Nephron progenitor cell (in vitro differentiated cells): ENCODE data around the gene PCDHA5.
"Not testable (repeated sequence)": the region's sequence is repeated elsewhere in the genome, so short reads cannot be mapped to it uniquely, and the experiment has no call there.

Source experiments
- DNase-seq: peaks from one replicate; pipeline ENCODE4 v3.0.0; 2021
- H3K27ac Mint-ChIP-seq: 2 replicates; pipeline ENCODE4 v1.8.0; 2021; ENCODE audit warnings: mild to moderate bottlenecking, moderate library complexity, mixed read lengths
- H3K27me3 Mint-ChIP-seq: 2 replicates; pipeline ENCODE4 v1.8.0; 2021; ENCODE audit warnings: mild to moderate bottlenecking, low read depth, mixed read lengths; ENCODE audit not compliant: poor library complexity
- H3K36me3 Mint-ChIP-seq: 2 replicates; pipeline ENCODE4 v1.8.0; 2021; ENCODE audit warnings: low read depth, mixed read lengths
- H3K4me1 Mint-ChIP-seq: 2 replicates; pipeline ENCODE4 v1.8.0; 2021; ENCODE audit warnings: mixed read lengths
- H3K4me3 Mint-ChIP-seq: 2 replicates; pipeline ENCODE4 v1.8.0; 2021; ENCODE audit warnings: mild to moderate bottlenecking, moderate library complexity, mixed read lengths
- H3K9me3 Mint-ChIP-seq: 2 replicates; pipeline ENCODE4 v1.8.0; 2021; ENCODE audit warnings: mild to moderate bottlenecking, moderate library complexity, mixed read lengths
- TF ChIP-seq, protein P1 (sequence below): fragments of 200-600 bp; sonication (generic); IDR thresholded peaks from 2 replicates; pipeline ENCODE4 v1.5.0; 2021; ENCODE audit warnings: antibody characterized with exemption

Gene PCDHA5

DNA sequence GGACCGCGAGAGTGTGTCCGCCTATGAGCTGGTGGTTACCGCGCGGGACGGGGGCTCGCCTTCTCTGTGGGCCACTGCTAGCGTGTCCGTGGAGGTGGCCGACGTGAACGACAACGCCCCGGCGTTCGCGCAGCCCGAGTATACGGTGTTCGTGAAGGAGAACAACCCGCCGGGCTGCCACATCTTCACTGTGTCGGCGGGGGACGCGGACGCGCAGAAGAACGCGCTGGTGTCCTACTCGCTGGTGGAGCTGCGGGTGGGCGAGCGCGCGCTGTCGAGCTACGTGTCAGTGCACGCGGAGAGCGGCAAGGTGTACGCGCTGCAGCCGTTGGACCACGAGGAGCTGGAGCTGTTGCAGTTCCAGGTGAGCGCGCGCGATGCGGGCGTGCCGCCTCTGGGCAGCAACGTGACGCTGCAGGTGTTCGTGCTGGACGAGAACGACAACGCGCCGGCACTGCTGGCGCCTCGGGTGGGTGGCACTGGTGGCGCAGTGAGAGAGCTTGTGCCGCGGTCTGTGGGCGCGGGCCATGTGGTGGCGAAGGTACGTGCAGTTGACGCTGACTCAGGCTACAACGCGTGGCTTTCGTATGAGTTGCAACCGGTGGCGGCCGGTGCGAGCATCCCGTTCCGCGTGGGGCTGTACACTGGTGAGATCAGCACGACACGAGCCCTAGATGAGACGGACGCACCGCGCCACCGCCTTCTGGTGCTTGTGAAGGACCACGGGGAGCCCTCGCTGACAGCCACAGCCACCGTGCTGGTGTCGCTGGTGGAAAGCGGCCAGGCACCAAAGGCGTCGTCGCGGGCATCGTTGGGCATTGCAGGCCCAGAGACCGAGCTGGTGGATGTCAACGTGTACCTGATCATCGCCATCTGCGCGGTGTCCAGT, 14.5 kb downstream of the PCDHA5 start:
- Mint-ChIP-seq H3K9me3 (peaks cover 88% of the 10 kb centered on the region), H3K4me1 (no peaks in the 10 kb centered on the region), H3K4me3 (no peak overlapping the region), H3K27ac (no peak overlapping the region), H3K27me3 (no peaks in the 10 kb centered on the region), H3K36me3 (peaks cover 85% of the 10 kb centered on the region)
- DNase-seq, result no peak
- TF ChIP-seq, protein P1, sequence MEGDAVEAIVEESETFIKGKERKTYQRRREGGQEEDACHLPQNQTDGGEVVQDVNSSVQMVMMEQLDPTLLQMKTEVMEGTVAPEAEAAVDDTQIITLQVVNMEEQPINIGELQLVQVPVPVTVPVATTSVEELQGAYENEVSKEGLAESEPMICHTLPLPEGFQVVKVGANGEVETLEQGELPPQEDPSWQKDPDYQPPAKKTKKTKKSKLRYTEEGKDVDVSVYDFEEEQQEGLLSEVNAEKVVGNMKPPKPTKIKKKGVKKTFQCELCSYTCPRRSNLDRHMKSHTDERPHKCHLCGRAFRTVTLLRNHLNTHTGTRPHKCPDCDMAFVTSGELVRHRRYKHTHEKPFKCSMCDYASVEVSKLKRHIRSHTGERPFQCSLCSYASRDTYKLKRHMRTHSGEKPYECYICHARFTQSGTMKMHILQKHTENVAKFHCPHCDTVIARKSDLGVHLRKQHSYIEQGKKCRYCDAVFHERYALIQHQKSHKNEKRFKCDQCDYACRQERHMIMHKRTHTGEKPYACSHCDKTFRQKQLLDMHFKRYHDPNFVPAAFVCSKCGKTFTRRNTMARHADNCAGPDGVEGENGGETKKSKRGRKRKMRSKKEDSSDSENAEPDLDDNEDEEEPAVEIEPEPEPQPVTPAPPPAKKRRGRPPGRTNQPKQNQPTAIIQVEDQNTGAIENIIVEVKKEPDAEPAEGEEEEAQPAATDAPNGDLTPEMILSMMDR, result no peak

DNA sequence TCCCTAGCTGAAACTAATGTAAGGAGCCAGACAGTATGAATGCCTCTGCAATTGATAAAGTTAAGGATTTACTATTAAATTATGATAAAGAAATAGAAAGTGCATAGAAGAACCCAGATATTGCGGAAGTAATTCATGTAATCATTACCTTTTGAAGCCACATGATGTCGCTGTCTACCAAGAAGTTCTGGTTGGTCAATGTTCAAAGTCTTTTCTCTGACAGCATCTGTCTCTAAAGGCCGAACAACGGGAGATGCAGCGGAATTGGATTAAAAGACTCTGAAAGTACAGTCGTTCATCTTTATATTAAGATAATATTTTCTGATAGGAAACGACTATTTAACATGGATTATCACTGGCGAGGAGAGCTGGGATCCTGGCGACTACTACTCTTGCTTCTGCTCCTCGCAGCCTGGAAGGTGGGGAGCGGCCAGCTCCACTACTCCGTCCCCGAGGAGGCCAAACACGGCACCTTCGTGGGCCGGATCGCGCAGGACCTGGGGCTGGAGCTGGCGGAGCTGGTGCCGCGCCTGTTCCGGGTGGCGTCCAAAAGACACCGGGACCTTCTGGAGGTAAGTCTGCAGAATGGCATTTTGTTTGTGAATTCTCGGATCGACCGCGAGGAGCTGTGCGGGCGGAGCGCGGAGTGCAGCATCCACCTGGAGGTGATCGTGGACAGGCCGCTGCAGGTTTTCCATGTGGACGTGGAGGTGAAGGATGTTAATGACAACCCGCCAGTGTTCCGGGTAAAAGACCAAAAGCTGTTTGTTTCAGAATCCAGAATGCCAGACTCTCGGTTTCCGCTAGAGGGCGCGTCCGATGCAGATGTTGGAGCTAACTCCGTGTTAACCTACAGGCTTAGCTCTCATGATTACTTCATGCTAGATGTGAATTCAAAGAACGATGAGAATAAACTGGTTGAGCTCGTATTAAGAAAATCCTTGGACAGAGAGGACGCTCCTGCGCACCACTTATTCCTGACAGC, 19.9 kb downstream of the PCDHA5 start, which contains the start of gene PCDHA8:
Gene PCDHA8 (plus strand): TSS at position 210 of the 985 bp plus-strand sequence. CDS start 135 bp downstream, at position 345.
- H3K4me1 Mint-ChIP-seq, result no peaks in the 10 kb centered on the region
- H3K27me3 Mint-ChIP-seq, result no peaks in the 10 kb centered on the region
- H3K36me3 Mint-ChIP-seq, result peaks cover 76% of the 10 kb centered on the region
- TF ChIP-seq, protein P1, result no peak
- H3K27ac Mint-ChIP-seq, result no peak within 1 kb of the TSS
- H3K9me3 Mint-ChIP-seq, result peaks cover 85% of the 10 kb centered on the region
- H3K4me3 Mint-ChIP-seq, result no peak within 1 kb of the TSS
- no peak for DNase-seq

DNA sequence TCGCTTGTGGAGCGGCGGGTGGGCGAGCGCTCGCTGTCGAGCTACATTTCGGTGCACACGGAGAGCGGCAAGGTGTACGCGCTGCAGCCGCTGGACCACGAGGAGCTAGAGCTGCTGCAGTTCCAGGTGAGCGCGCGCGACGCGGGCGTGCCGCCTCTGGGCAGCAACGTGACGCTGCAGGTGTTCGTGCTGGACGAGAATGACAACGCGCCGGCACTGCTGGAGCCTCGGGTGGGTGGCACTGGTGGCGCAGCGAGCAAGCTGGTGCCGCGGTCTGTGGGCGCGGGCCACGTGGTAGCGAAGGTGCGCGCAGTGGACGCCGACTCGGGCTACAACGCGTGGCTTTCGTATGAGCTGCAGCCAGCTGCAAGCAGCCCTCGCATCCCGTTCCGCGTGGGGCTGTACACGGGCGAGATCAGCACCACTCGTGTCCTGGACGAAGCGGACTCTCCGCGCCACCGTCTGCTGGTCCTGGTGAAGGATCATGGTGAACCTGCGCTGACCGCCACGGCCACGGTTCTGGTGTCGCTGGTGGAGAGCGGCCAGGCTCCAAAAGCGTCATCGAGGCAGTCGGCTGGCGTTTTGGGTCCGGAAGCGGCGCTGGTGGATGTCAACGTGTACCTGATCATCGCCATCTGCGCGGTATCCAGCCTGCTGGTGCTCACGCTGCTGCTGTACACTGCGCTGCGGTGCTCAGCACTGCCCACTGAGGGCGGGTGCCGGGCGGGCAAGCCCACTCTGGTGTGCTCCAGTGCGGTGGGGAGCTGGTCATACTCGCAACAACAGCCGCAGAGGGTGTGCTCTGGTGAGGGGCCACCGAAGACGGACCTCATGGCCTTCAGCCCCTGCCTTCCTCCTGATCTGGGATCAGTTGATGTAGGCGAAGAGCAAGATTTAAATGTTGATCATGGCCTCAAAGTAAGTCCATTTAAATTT, 21.7 kb downstream of the PCDHA5 start:
- no peaks in the 10 kb centered on the region for H3K4me1 Mint-ChIP-seq
- no peaks in the 10 kb centered on the region for H3K27me3 Mint-ChIP-seq
- DNase-seq, result no peak
- peaks cover 87% of the 10 kb centered on the region for H3K9me3 Mint-ChIP-seq
- no peak overlapping the region for H3K4me3 Mint-ChIP-seq
- TF ChIP-seq, protein P1, result no peak
- peaks cover 79% of the 10 kb centered on the region for H3K36me3 Mint-ChIP-seq
- no peak overlapping the region for H3K27ac Mint-ChIP-seq

DNA sequence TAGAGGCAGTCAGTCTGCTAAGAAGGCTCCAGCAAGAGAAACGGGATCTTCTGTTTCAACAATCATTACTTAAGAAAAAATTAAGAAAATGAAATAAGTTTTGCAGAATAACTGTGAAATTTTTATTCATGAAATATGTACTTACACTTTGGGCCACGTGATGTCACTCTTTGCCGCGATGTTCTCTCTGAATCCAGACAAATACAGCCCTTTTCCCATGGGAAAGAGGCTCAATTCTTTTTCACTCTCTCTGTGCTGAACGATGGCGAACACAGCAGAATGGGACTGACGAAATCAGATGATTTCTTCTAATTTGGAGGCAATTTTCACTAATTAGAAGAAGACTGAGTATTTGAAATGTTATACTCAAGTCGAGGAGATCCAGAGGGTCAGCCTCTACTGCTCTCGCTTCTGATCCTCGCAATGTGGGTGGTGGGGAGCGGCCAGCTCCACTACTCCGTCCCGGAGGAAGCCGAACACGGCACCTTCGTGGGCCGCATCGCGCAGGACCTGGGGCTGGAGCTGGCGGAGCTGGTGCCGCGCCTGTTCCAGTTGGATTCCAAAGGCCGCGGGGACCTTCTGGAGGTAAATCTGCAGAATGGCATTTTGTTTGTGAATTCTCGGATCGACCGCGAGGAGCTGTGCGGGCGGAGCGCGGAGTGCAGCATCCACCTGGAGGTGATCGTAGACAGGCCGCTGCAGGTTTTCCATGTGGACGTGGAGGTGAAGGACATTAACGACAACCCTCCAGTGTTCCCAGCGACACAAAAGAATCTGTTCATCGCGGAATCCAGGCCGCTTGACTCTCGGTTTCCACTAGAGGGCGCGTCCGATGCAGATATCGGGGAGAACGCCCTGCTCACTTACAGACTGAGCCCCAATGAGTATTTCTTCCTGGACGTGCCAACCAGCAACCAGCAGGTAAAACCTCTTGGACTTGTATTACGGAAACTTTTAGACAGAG, 27.0 kb downstream of the PCDHA5 start, which contains the start of gene PCDHA9:
Gene PCDHA9 (plus strand): TSS at position 244 of the 964 bp plus-strand sequence. CDS start 114 bp downstream, at position 358.
- peaks cover 78% of the 10 kb centered on the region for H3K9me3 Mint-ChIP-seq
- not testable (repeated sequence) for H3K27me3 Mint-ChIP-seq, H3K4me3 Mint-ChIP-seq, H3K27ac Mint-ChIP-seq, DNase-seq, H3K4me1 Mint-ChIP-seq
- peaks cover 77% of the 10 kb centered on the region for H3K36me3 Mint-ChIP-seq

DNA sequence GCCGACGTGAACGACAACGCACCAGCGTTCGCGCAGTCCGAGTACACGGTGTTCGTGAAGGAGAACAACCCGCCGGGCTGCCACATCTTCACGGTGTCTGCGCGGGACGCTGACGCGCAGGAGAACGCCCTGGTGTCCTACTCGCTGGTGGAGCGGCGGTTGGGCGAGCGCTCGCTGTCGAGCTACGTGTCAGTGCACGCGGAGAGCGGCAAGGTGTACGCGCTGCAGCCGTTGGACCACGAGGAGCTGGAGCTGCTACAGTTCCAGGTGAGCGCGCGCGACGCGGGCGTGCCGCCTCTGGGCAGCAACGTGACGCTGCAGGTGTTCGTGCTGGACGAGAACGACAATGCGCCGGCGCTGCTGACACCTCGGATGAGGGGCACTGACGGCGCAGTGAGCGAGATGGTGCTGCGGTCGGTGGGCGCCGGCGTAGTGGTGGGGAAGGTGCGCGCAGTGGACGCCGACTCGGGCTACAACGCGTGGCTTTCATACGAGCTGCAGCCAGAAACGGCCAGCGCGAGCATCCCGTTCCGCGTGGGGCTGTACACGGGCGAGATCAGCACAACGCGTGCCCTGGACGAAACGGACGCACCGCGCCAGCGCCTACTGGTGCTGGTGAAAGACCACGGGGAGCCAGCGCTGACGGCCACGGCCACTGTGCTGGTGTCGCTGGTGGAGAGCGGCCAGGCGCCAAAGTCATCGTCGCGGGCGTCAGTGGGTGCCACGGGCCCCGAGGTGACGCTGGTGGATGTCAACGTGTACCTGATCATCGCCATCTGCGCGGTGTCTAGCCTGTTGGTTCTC, 28.6 kb downstream of the PCDHA5 start:
- peaks cover 69% of the 10 kb centered on the region for H3K9me3 Mint-ChIP-seq
- not testable (repeated sequence) for H3K27ac Mint-ChIP-seq, DNase-seq, H3K4me1 Mint-ChIP-seq, H3K4me3 Mint-ChIP-seq, H3K27me3 Mint-ChIP-seq
- peaks cover 66% of the 10 kb centered on the region for H3K36me3 Mint-ChIP-seq
